H9 (cell line): ENCODE data around the gene ERFL. TPM values are rescaled to one million over a fixed set of nuclear protein-coding genes. Genes with fewer than 3 reads are reported as not detected.

Source experiments
- DNase-seq: peaks from one replicate; pipeline ENCODE4 v3.0.0-alpha.2; 2017
- H2AFZ ChIP-seq: one replicate; pipeline ENCODE4 v1.6.1; 2013; ENCODE audit warnings: mild to moderate bottlenecking, low read length, control low read depth, moderate library complexity
- H2AK5ac ChIP-seq: 2 replicates; pipeline ENCODE4 v1.6.1; 2013; ENCODE audit warnings: low read length, control low read depth, mixed read lengths; ENCODE audit not compliant: insufficient read length
- H2BK120ac ChIP-seq: one replicate; pipeline ENCODE4 v1.6.1; 2013; ENCODE audit warnings: low read depth, mild to moderate bottlenecking, low read length, control low read depth, inconsistent platforms; ENCODE audit not compliant: poor library complexity, severe bottlenecking
- H2BK12ac ChIP-seq: 2 replicates; pipeline ENCODE4 v1.6.1; 2013; ENCODE audit warnings: low read length, control low read depth, mixed read lengths, low read depth; ENCODE audit not compliant: insufficient read length
- H2BK15ac ChIP-seq: 2 replicates; pipeline ENCODE4 v1.6.1; 2013; ENCODE audit warnings: low read depth, low read length, control low read depth
- H2BK20ac ChIP-seq: one replicate; pipeline ENCODE4 v1.6.1; 2013; ENCODE audit warnings: low read depth, mild to moderate bottlenecking, low read length, control low read depth, inconsistent platforms; ENCODE audit not compliant: poor library complexity, severe bottlenecking
- H2BK5ac ChIP-seq: 2 replicates; pipeline ENCODE4 v1.6.1; 2013; ENCODE audit warnings: low read length, control low read depth, mixed read lengths; ENCODE audit not compliant: insufficient read length
- H3K14ac ChIP-seq: 2 replicates; pipeline ENCODE4 v1.6.1; 2013; ENCODE audit warnings: low read length, control low read depth; ENCODE audit not compliant: insufficient read depth
- H3K18ac ChIP-seq: 2 replicates; pipeline ENCODE4 v1.6.1; 2013; ENCODE audit warnings: low read depth, mild to moderate bottlenecking, mixed read lengths, low read length, control low read depth; ENCODE audit not compliant: insufficient read length
- H3K23ac ChIP-seq: 2 replicates; pipeline ENCODE4 v1.6.1; 2013; ENCODE audit warnings: low read length, control low read depth, mixed read lengths, low read depth; ENCODE audit not compliant: insufficient read length
- H3K23me2 ChIP-seq: 2 replicates; pipeline ENCODE4 v1.6.1; 2013; ENCODE audit warnings: low read depth, mild to moderate bottlenecking, mixed read lengths, low read length, control low read depth; ENCODE audit not compliant: insufficient read length, poor library complexity, severe bottlenecking
- H3K27ac ChIP-seq: 2 replicates; pipeline ENCODE4 v1.5.1; 2013; ENCODE audit warnings: low read length, control low read depth, mixed read lengths, low read depth; ENCODE audit not compliant: insufficient read length
- H3K27me3 ChIP-seq: 2 replicates; pipeline ENCODE4 v1.6.1; 2013; ENCODE audit warnings: low read length, control low read depth, inconsistent platforms; ENCODE audit not compliant: insufficient read depth
- H3K4ac ChIP-seq: 2 replicates; pipeline ENCODE4 v1.6.1; 2013; ENCODE audit warnings: low read depth, mild to moderate bottlenecking, control low read depth, inconsistent platforms, low read length, moderate library complexity
- H3K4me1 ChIP-seq: 2 replicates; pipeline ENCODE4 v1.6.1; 2013; ENCODE audit warnings: low read length, control low read depth, inconsistent platforms; ENCODE audit not compliant: insufficient read depth
- H3K4me2 ChIP-seq: 2 replicates; pipeline ENCODE4 v1.6.1; 2013; ENCODE audit warnings: low read length, control low read depth, mixed read lengths; ENCODE audit not compliant: insufficient read length, insufficient read depth
- H3K56ac ChIP-seq: 2 replicates; pipeline ENCODE4 v1.6.1; 2013; ENCODE audit warnings: low read depth, mild to moderate bottlenecking, mixed read lengths, low read length, control low read depth; ENCODE audit not compliant: insufficient read length
- H3K79me1 ChIP-seq: 2 replicates; pipeline ENCODE4 v1.6.1; 2013; ENCODE audit warnings: low read depth, mild to moderate bottlenecking, moderate library complexity, low read length, control low read depth, inconsistent platforms; ENCODE audit not compliant: insufficient read depth, poor library complexity, severe bottlenecking
- H3K79me2 ChIP-seq: 2 replicates; pipeline ENCODE4 v1.6.1; 2013; ENCODE audit warnings: low read length, control low read depth, inconsistent platforms; ENCODE audit not compliant: insufficient read depth
- H3K9ac ChIP-seq: 2 replicates; pipeline ENCODE4 v1.6.1; 2013; ENCODE audit warnings: low read length, control low read depth, mixed read lengths; ENCODE audit not compliant: insufficient read length; ENCODE audit errors: extremely low read depth
- H3K9me3 ChIP-seq: one replicate; pipeline ENCODE4 v1.6.1; 2013; ENCODE audit warnings: low read depth, low read length, inconsistent platforms; ENCODE audit not compliant: control insufficient read depth
- H3T11ph ChIP-seq: one replicate; pipeline ENCODE4 v1.6.1; 2013; ENCODE audit warnings: mild to moderate bottlenecking, low read length, control low read depth, inconsistent platforms
- H4K20me1 ChIP-seq: one replicate; pipeline ENCODE4 v1.6.1; 2013; ENCODE audit not compliant: control insufficient read depth, insufficient read length, insufficient read depth
- H4K5ac ChIP-seq: 2 replicates; pipeline ENCODE4 v1.6.1; 2013; ENCODE audit warnings: low read depth, mild to moderate bottlenecking, mixed read lengths, low read length, control low read depth; ENCODE audit not compliant: insufficient read length
- H4K8ac ChIP-seq: replicated peaks from 2 replicates; pipeline ENCODE4 v1.6.1; 2013; ENCODE audit warnings: low read length, control low read depth, mixed read lengths, low read depth; ENCODE audit not compliant: insufficient read length
- H4K91ac ChIP-seq: 2 replicates; pipeline ENCODE4 v1.6.1; 2013; ENCODE audit warnings: low read depth, mild to moderate bottlenecking, moderate library complexity, mixed read lengths, low read length, control low read depth; ENCODE audit not compliant: insufficient read length
- H3K27ac Mint-ChIP-seq, 3 experiments: 2 replicates in 2 of 3; 3 replicates in 1 of 3; pipeline ENCODE4 v1.8.0; 2020 to 2021; ENCODE audit warnings: mixed read lengths in 3 of 3, mild to moderate bottlenecking in 1 of 3, moderate library complexity in 1 of 3
- H3K27me3 Mint-ChIP-seq: 2 replicates; pipeline ENCODE4 v1.8.0; 2021; ENCODE audit warnings: low read depth, mild to moderate bottlenecking, moderate library complexity, mixed read lengths
- H3K36me3 Mint-ChIP-seq, 3 experiments: 2 replicates in 2 of 3; 3 replicates in 1 of 3; pipeline ENCODE4 v1.8.0; 2020 to 2021; ENCODE audit warnings: low read depth in 3 of 3, mixed read lengths in 3 of 3; ENCODE audit not compliant: insufficient read depth in 1 of 3
- H3K4me1 Mint-ChIP-seq, 2 experiments: 2 replicates each; pipeline ENCODE4 v1.8.0; 2020; ENCODE audit warnings: mixed read lengths in 2 of 2
- H3K4me3 Mint-ChIP-seq, 2 experiments: 2 replicates in 1 of 2; 3 replicates in 1 of 2; pipeline ENCODE4 v1.8.0; 2020 to 2021; ENCODE audit warnings: mild to moderate bottlenecking in 2 of 2, mixed read lengths in 2 of 2, moderate library complexity in 1 of 2
- H3K9me3 Mint-ChIP-seq, 2 experiments: 2 replicates in 1 of 2; 3 replicates in 1 of 2; pipeline ENCODE4 v1.8.0; 2020; ENCODE audit warnings: mild to moderate bottlenecking in 2 of 2, mixed read lengths in 2 of 2, moderate library complexity in 1 of 2
- CTCF ChIP-seq: fragments of 200-600 bp; sonication (generic); conservative IDR thresholded peaks from 3 replicates; pipeline ENCODE4 v1.8.0; 2021; ENCODE audit warnings: antibody characterized with exemption, mild to moderate bottlenecking
- WGBS: extraction: QIAGEN DNeasy Blood & Tissue Kit; methylation state at CpG from one replicate; pipeline ENCODE4 v1.1.7; 2013; ENCODE audit warnings: missing lambda C conversion rate, low lambda C conversion rate, mixed read lengths; ENCODE audit not compliant: insufficient read length; ENCODE audit errors: extremely low coverage; 5-methylcytosine and 5-hydroxymethylcytosine counted together
- total RNA-seq: library from RNA; stranded (reverse); gene quantifications from 2 replicates; pipeline ENCODE4 v1.2.1, GENCODE V29; 2021

Gene ERFL
- total RNA-seq, 1 experiment from 2014 or later: 0.22 TPM

GRCh38 chr19:41951686-41952172 is 23.5 kb upstream of the ERFL start:
- Histone ChIP-seq H2BK20ac (no peak overlapping the region), H3K79me2 (no peaks in the 10 kb centered on the region), H3T11ph (no peak overlapping the region), H3K23me2 (peaks cover 4% of the 10 kb centered on the region), H3K14ac (no peak overlapping the region), H2BK5ac (no peak overlapping the region), H3K9me3 (no peaks in the 10 kb centered on the region), H3K27ac (no peak overlapping the region), H3K4me2 (peak overlapping the region; percentile 72), H4K8ac (no peak overlapping the region), H3K4ac (no peak overlapping the region), H2BK12ac (no peak overlapping the region), H3K9ac (no peak overlapping the region), H3K4me1 (no peaks in the 10 kb centered on the region), H4K91ac (no peak overlapping the region), H4K20me1 (no peaks in the 10 kb centered on the region), H3K18ac (peak overlapping the region; percentile 39), H3K23ac (no peak overlapping the region), H2BK15ac (no peak overlapping the region), H3K27me3 (no peaks in the 10 kb centered on the region), H3K79me1 (no peaks in the 10 kb centered on the region), H3K56ac (no peak overlapping the region), H2AFZ (no peak overlapping the region), H4K5ac (no peak overlapping the region), H2BK120ac (no peak overlapping the region), H2AK5ac (no peak overlapping the region)
- H3K27me3 Mint-ChIP-seq: peaks cover 12% of the 10 kb centered on the region
- peaks cover 2 to 7% of the 10 kb centered on the region in 2 experiments; a peak in 3 of 4 replicates for H3K4me1 Mint-ChIP-seq
- DNase-seq: peak; percentile 88
- no peaks in the 10 kb centered on the region for H3K9me3 Mint-ChIP-seq
- WGBS: no CpG with 5 or more reads among the region's 12 CpGs
- H3K4me3 Mint-ChIP-seq: peak overlapping the region; percentile 51 to 75
- peaks cover 0 to 11% (median 0%) of the 10 kb centered on the region in 3 experiments; a peak in 3 of 7 replicates for H3K36me3 Mint-ChIP-seq
- peak; percentile 99 for TF ChIP-seq CTCF
- H3K27ac Mint-ChIP-seq: peak overlapping the region in 1 of 3 experiments; percentile 6; a peak in 1 of 7 replicates
